HAP-1 (cell line): ENCODE measurements around the gene RGSL1.

Experiments
- DNase-seq, 2 experiments: peaks; one replicate each; pipeline ENCODE4 v3.0.0-alpha.2; 2016 to 2020; ENCODE audit warnings: low spot score in 2 of 2
- H3K27me3 ChIP-seq: fragments of 250-450 bp; sonication (Bioruptor Pico); 2 replicates; pipeline ENCODE4 v1.5.1; 2020; ENCODE audit warnings: low read depth, mild to moderate bottlenecking, moderate library complexity
- H3K36me3 ChIP-seq: fragments of 250-450 bp; sonication (Bioruptor Pico); replicated peaks from 2 replicates; pipeline ENCODE4 v1.5.1; 2020; ENCODE audit warnings: mild to moderate bottlenecking
- H3K4me1 ChIP-seq: fragments of 250-450 bp; sonication (Bioruptor Pico); 2 replicates; pipeline ENCODE4 v1.5.1; 2020; ENCODE audit warnings: mild to moderate bottlenecking
- H3K4me3 ChIP-seq: fragments of 250-450 bp; sonication (Bioruptor Pico); 2 replicates; pipeline ENCODE4 v1.5.1; 2020; ENCODE audit warnings: mild to moderate bottlenecking, moderate library complexity
- H3K9me3 ChIP-seq: fragments of 250-450 bp; sonication (Bioruptor Pico); 2 replicates; pipeline ENCODE4 v1.5.1; 2020; ENCODE audit warnings: mild to moderate bottlenecking, moderate library complexity
- in situ Hi-C: fragments of 300-500 bp; cut with MboI; formaldehyde crosslinking; loops from 3 replicates; pipeline ENCODE4 v1.14.3; 2020; ENCODE audit warnings: low sequenced_read_pairs, inconsistent platforms, mixed read lengths

Gene RGSL1

DNA sequence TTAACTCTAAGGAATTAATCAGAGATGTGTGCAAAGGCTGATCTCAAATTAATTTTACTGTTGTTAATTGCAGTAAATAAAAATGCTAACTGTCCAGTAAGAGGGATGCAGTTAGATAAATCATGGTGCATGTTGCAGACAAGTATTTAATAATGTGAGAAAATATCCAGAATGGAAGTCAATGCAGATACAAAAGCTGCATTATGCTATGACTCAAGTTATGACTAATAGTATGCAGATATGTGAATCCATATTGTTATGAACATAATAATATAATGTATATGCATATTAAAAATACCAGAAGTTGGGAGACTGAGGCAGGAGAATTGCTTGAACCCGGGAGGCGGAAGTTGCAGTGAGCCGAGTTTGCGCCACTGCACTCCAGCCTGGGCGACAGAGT lies 117.7 kb downstream of the RGSL1 start:
- no peak for DNase-seq
- no peaks in the 10 kb centered on the region for H3K9me3 ChIP-seq
- no peaks in the 10 kb centered on the region for H3K36me3 ChIP-seq
- H3K27me3 ChIP-seq: no peaks in the 10 kb centered on the region
- in situ Hi-C loops: no loop called here
- no peaks in the 10 kb centered on the region for H3K4me1 ChIP-seq
- no peak overlapping the region for H3K4me3 ChIP-seq

GRCh38 chr1:182568647-182569284 lies 118.8 kb downstream of the RGSL1 start:
- H3K4me3 ChIP-seq: no peak overlapping the region

DNA sequence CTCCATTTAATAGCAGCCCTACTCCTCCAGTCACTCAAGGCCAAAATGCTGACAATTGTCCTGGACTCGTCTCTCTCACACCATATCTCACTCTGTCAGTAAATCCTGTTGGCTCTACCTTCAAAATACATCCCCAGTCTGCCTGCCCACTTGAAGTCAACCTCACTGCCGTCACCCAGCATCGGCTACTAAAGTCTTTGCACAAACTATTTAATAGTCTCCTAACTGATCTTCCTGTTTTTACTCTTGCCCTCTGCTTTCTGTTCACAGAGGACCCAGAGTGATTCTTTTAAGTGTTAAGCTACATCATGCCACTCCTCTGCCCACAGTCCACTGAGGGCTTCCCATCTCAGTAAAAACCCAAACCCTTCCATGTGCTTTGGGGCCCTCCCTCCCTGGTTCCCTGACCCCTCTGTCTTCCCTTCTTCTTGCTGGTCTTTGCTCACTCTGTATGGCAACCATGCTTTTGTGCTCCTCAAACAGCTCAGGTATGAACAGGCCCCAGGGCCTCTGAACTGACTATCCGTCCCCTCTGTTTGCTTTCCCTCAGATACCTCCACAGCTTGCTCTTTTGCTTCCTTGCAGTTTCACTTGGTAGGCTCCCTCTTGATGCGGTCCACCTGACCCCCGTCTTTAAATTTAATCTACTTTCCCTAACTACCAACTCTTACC lies 120.1 kb downstream of the RGSL1 start:
- H3K9me3 ChIP-seq: no peaks in the 10 kb centered on the region
- H3K36me3 ChIP-seq: no peaks in the 10 kb centered on the region
- DNase-seq: no peak
- H3K4me1 ChIP-seq: no peaks in the 10 kb centered on the region
- H3K27me3 ChIP-seq: no peaks in the 10 kb centered on the region
- H3K4me3 ChIP-seq: no peak overlapping the region
- in situ Hi-C loops: no loop called here

More at GRCh38 chr1:182568647-182569284, 118.8 kb downstream of the RGSL1 start:
- no peak for DNase-seq
- Histone ChIP-seq H3K4me1 (no peaks in the 10 kb centered on the region), H3K27me3 (no peaks in the 10 kb centered on the region), H3K36me3 (no peaks in the 10 kb centered on the region), H3K9me3 (no peaks in the 10 kb centered on the region)
- in situ Hi-C loops: no loop called here

DNA sequence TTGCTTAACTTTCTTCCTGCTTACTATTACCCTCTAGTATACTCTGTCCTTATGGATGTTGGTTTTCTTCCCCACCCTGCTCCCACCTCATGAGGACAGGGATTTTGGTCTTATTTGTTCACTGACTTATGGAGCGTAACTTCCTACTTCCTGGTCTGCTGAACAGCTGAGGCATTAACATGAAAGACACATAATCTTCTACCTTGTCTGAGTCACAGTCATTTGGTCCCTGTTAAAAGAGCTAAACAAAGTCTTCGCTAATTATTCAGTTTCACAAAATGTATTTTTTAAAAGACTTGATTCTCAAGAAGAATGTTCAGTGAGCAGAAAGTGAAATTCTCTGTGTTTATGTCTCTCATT lies 120.6 kb downstream of the RGSL1 start:
- Histone ChIP-seq H3K4me3 (no peak overlapping the region), H3K9me3 (no peaks in the 10 kb centered on the region), H3K4me1 (no peaks in the 10 kb centered on the region), H3K27me3 (no peaks in the 10 kb centered on the region), H3K36me3 (no peaks in the 10 kb centered on the region)
- no peak for DNase-seq
- in situ Hi-C loops: no loop called here

DNA sequence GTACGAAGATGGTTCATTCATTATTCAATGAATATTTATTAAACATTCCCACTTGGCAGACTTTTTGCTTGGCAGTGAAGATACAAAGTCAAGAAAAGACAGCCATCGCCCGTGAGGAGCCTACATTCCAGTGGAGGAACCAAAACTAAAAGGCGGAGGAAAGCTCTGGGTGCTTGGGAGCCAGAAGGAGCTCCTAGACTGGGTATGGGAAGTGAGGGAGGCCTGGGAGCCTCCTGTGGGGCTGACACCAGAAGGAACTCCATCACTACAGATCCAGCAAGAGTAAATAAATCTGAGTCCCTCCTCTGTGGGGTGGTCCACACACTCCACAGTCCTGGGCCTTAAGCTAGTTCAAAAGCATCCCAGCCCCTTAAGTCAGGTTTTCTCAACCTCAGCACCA lies 124.2 kb downstream of the RGSL1 start:
- H3K4me1 ChIP-seq: no peaks in the 10 kb centered on the region
- in situ Hi-C loops: no loop called here
- no peaks in the 10 kb centered on the region for H3K27me3 ChIP-seq
- no peaks in the 10 kb centered on the region for H3K36me3 ChIP-seq
- no peaks in the 10 kb centered on the region for H3K9me3 ChIP-seq
- no peak overlapping the region for H3K4me3 ChIP-seq
- DNase-seq: no peak

- H3K4me3 ChIP-seq: no peak overlapping the region
- H3K36me3 ChIP-seq: no peaks in the 10 kb centered on the region
- H3K4me1 ChIP-seq: no peaks in the 10 kb centered on the region
- no peak for DNase-seq
- H3K9me3 ChIP-seq: no peaks in the 10 kb centered on the region
- in situ Hi-C loops: no loop called here
- H3K27me3 ChIP-seq: no peaks in the 10 kb centered on the region
Measured at GRCh38 chr1:182575540-182576149, 125.7 kb downstream of the RGSL1 start.

DNA sequence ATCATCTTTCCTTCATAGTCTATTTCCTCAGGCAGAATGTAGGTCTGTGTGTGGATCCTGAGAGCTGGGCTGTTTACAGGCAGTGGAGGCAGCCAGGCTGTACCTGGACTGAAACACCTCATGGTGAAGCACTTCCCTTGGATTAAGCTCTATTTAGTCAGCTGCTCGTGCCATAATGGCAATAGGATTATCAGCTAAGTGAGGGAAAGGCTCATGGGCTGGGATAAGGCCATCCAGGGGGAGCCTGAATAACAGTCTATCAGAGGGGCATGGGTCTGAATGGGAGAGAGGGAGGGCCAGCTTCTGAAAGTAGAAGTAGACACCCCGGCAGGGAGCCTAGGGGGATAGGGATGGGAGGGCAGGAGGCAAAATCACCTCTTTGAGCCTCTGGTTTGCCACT lies 130.8 kb downstream of the RGSL1 start:
- no peaks in the 10 kb centered on the region for H3K36me3 ChIP-seq
- H3K27me3 ChIP-seq: no peaks in the 10 kb centered on the region
- DNase-seq: no peak
- no peaks in the 10 kb centered on the region for H3K9me3 ChIP-seq
- H3K4me1 ChIP-seq: no peaks in the 10 kb centered on the region
- in situ Hi-C loops: no loop called here
- H3K4me3 ChIP-seq: no peak overlapping the region

GRCh38 chr1:182584746-182585145 lies 134.8 kb downstream of the RGSL1 start:
- H3K4me1 ChIP-seq: peaks cover 6% of the 10 kb centered on the region
- DNase-seq: no peak
- no peaks in the 10 kb centered on the region for H3K36me3 ChIP-seq
- no peak overlapping the region for H3K4me3 ChIP-seq
- no peaks in the 10 kb centered on the region for H3K27me3 ChIP-seq
- H3K9me3 ChIP-seq: no peaks in the 10 kb centered on the region
- in situ Hi-C loops: no loop called here

DNA sequence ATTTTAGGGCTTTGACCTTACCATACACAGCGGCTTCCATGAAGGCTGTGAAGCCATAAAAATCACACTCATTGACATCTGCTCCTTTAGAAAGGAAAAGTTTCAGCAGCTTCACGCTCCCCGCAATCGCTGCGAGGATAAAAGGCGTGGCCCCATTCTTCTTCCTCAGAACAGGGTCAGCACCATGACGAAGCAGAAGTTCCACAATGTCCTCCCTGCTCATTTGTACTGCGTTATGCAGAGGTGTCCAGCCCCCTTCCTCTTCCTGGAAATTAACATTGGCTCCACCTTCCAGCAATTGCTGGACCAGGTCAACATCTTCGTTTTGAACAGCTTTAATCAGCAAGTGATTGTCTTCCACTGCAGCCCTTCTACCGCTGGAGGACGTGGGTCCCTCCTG lies 136.4 kb downstream of the RGSL1 start:
- in situ Hi-C loops: no loop called here
- H3K4me1 ChIP-seq: peaks cover 6% of the 10 kb centered on the region

GRCh38 chr1:182587093-182587492 lies 137.1 kb downstream of the RGSL1 start:
- in situ Hi-C loops: no loop called here
- Histone ChIP-seq H3K4me3 (no peak overlapping the region), H3K27me3 (no peaks in the 10 kb centered on the region), H3K4me1 (peaks cover 6% of the 10 kb centered on the region), H3K9me3 (no peaks in the 10 kb centered on the region), H3K36me3 (no peaks in the 10 kb centered on the region)
- DNase-seq: no peak

More for the DNA sequence above, 136.4 kb downstream of the RGSL1 start:
- no peak for DNase-seq
- Histone ChIP-seq H3K4me3 (no peak overlapping the region), H3K9me3 (no peaks in the 10 kb centered on the region), H3K36me3 (no peaks in the 10 kb centered on the region), H3K27me3 (no peaks in the 10 kb centered on the region)

DNA sequence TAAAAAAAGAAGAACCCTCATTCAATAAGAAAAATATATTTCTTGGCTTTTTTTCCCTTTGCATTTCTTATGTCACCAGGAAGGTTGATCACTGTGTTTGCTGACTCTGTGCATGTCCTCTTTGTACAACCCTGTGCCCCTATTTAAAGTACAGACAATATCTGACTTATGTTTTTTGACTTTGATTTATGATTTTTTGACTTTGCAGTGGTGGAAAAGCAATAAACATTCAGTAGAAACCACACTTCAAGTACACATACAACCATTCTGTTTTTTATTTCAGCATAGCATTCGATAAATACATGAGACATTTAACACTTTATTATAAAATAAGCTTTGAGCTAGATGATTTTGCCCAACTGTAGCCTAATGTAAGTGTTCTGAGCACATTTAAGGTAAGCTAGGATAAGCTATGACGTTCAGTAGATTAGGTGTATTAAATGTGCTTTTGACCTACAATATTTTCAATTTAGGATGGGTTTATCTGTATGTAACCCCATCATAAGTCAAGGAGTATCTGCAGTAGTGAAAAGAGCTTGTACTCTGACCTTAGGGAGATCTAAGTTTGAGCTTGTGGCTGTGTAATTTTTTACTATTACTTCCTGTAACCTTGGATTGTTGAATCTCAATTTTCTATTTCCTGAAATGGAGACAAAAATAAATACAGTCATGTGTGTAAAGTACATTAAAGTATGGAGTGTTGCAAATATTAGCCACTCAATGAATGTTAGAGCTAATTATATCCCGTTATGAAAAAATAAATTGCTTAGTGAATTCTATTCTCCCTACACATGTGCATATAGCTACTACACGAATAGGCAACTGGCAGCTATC lies 137.9 kb downstream of the RGSL1 start:
- DNase-seq: no peak
- Histone ChIP-seq H3K36me3 (no peaks in the 10 kb centered on the region), H3K27me3 (no peaks in the 10 kb centered on the region), H3K9me3 (no peaks in the 10 kb centered on the region), H3K4me1 (peaks cover 6% of the 10 kb centered on the region), H3K4me3 (peak overlapping the region; percentile 40)
- in situ Hi-C loops: no loop called here

DNA sequence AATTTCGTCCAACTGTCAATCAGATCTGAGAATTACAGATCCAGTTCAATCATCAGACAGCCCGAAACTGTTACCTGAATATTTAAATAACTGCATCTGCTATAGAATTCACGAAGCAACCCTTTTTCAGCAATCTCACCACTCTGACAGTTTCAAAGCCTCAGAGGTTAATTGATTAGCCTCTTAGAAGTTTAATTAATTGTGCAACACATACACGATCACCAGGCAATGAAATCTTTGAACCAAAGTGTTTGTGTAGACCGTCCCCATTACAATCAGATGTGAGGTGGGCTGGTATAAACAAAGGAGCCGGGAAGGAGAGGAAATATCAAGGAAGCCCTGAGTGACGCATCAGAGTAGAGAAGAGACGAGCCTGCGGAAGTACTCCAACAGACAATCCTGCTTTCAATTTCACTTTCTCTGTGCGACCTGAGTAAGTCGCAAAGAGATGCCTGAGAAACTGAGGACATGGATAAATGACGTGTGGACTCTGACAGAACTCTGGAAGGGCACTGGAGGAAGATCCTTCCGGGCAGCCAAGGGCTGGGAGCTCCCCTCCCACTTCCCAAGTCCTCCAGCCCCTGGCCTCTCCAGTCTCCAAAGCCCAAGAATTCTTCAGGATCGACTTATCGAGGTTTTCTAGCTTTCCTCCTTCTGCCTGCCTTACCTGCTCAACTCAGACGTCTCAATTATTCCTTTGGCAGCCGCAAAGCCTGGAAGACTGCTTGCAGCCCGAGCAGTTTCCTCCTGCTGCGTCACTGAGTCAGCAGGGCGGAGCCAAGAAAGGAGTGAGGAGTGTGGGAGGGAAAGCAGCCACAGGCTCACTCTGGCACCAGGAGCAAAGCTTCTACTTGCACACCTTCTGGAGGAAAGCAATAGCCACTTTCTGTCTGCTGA lies 138.8 kb downstream of the RGSL1 start, which contains the start of gene RNASEL:
Gene RNASEL, minus strand, starts transcription at position 757 of the 897 bp plus-strand sequence. CDS start 2,450 bp downstream, outside the sequence.
- no peaks in the 10 kb centered on the region for H3K27me3 ChIP-seq
- peak; percentile 43 to 73 for DNase-seq
- in situ Hi-C loops: no loop called here

GRCh38 chr1:182589520-182589919 lies 139.6 kb downstream of the RGSL1 start:
- in situ Hi-C loops: no loop called here
- no peak overlapping the region for H3K4me3 ChIP-seq
- no peaks in the 10 kb centered on the region for H3K36me3 ChIP-seq
- H3K27me3 ChIP-seq: no peaks in the 10 kb centered on the region
- no peak for DNase-seq
- peaks cover 6% of the 10 kb centered on the region for H3K4me1 ChIP-seq
- H3K9me3 ChIP-seq: no peaks in the 10 kb centered on the region

More for the DNA sequence above, 138.8 kb downstream of the RGSL1 start, which contains the start of gene RNASEL:
- peaks cover 6% of the 10 kb centered on the region for H3K4me1 ChIP-seq
- H3K4me3 ChIP-seq: peak within 1 kb of the TSS; percentile 40
- H3K9me3 ChIP-seq: no peaks in the 10 kb centered on the region
- H3K36me3 ChIP-seq: no peaks in the 10 kb centered on the region
